ENCODE results near the gene NWD2.

NWD2 gene

DNA sequence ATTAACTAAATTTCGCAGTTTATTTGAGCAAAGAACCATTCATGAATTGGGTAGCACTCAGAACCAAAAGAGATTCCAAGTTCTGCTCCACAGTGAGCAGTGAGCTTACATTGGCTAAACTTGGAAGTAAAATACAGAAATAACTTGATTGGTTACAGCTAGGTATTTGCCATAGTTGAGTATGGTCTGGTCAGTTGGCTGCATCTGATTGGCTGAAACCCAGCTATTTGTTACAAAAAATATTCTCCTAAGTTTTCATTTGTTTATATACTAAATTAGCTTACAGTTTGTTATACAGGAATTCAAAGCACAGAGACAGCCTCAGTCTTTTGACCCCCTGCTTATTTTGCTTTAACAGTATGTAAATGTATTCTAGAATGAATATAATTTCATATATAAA lies 226.6 kb downstream of the NWD2 start:
- Histone ChIP-seq H3K36me3 (ENCODE audit: control insufficient read depth in 1 of 2, insufficient read depth in 2 of 2, low read depth in 1 of 2, low read length in 2 of 2) (no peaks in the 10 kb centered on the region), H3K9me3 (ENCODE audit: control insufficient read depth, low read length) (no peaks in the 10 kb centered on the region), H4K91ac (ENCODE audit: low read length) (no peak overlapping the region), H2AK5ac (ENCODE audit: low read length, severe bottlenecking) (no peak overlapping the region), H3K14ac (ENCODE audit: low read length in 2 of 2) (no peak overlapping the region), H2BK120ac (ENCODE audit: low read depth, low read length) (no peak overlapping the region), H2BK12ac (ENCODE audit: low read length in 2 of 2) (no peak overlapping the region), H4K8ac (ENCODE audit: low read length) (no peak overlapping the region), H3K4ac (ENCODE audit: low read depth in 1 of 2, low read length in 2 of 2) (no peak overlapping the region), H3K9ac (ENCODE audit: low read length) (no peak overlapping the region), H2BK5ac (ENCODE audit: low read depth, low read length, poor library complexity, severe bottlenecking) (no peak overlapping the region), H3K18ac (ENCODE audit: low read depth in 1 of 2, low read length in 2 of 2) (no peak overlapping the region), H2BK15ac (ENCODE audit: low read depth, poor library complexity, severe bottlenecking) (no peak overlapping the region), H3K23ac (ENCODE audit: low read length in 2 of 2) (no peak overlapping the region), H3K27me3 (ENCODE audit: control insufficient read depth in 1 of 2, insufficient read depth in 1 of 2, low read length in 2 of 2) (no peaks in the 10 kb centered on the region), H3K27ac (ENCODE audit: low read length, poor library complexity, severe bottlenecking) (no peak overlapping the region), H2AFZ (ENCODE audit: low read depth, low read length) (no peak overlapping the region), H3K79me1 (replicated peaks; ENCODE audit: low read length, poor library complexity, severe bottlenecking) (no peaks in the 10 kb centered on the region), H3K4me3 (ENCODE audit: insufficient read depth in 1 of 2, low read depth in 1 of 2, low read length in 2 of 2) (no peak overlapping the region), H3K4me2 (ENCODE audit: low read length, poor library complexity, severe bottlenecking) (no peak overlapping the region), H3K4me1 (ENCODE audit: control insufficient read depth, insufficient read depth, low read depth, low read length) (no peaks in the 10 kb centered on the region)
- no peak for DNase-seq
- 100% methylated on average over 1 of the region's 1 CpG for WGBS

DNA sequence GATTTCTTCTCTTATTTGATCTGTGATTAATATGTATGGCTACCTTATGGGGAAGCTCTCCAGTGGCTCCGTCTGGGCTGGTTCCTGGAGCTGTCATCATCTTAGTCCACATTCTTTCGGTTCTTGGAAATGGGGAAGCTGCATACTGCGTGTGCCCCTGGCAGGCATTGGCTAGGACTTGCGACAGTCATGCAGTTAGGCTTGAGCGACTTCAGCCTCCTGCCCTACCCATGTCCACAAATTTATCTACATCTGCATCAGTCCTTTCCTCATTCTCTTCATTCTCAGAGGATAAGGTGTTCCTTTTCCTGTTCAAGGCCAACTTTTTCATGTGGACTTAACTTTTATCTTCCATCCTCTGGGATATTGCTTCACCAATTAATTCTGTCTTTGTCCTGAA lies 227.4 kb downstream of the NWD2 start:
- Histone ChIP-seq H3K4me1 (ENCODE audit: control insufficient read depth, insufficient read depth, low read depth, low read length) (no peaks in the 10 kb centered on the region), H3K27ac (ENCODE audit: low read length, poor library complexity, severe bottlenecking) (no peak overlapping the region), H3K4me3 (ENCODE audit: insufficient read depth in 1 of 2, low read depth in 1 of 2, low read length in 2 of 2) (no peak overlapping the region), H3K9ac (ENCODE audit: low read length) (no peak overlapping the region), H2AFZ (ENCODE audit: low read depth, low read length) (no peak overlapping the region), H3K79me1 (replicated peaks; ENCODE audit: low read length, poor library complexity, severe bottlenecking) (no peaks in the 10 kb centered on the region), H2BK15ac (ENCODE audit: low read depth, poor library complexity, severe bottlenecking) (no peak overlapping the region), H3K36me3 (ENCODE audit: control insufficient read depth in 1 of 2, insufficient read depth in 2 of 2, low read depth in 1 of 2, low read length in 2 of 2) (no peaks in the 10 kb centered on the region), H4K8ac (ENCODE audit: low read length) (no peak overlapping the region), H3K4me2 (ENCODE audit: low read length, poor library complexity, severe bottlenecking) (no peak overlapping the region), H3K27me3 (ENCODE audit: control insufficient read depth in 1 of 2, insufficient read depth in 1 of 2, low read length in 2 of 2) (no peaks in the 10 kb centered on the region), H3K18ac (ENCODE audit: low read depth in 1 of 2, low read length in 2 of 2) (no peak overlapping the region), H3K9me3 (ENCODE audit: control insufficient read depth, low read length) (no peaks in the 10 kb centered on the region), H2BK12ac (ENCODE audit: low read length in 2 of 2) (no peak overlapping the region), H2BK120ac (ENCODE audit: low read depth, low read length) (no peak overlapping the region), H3K4ac (ENCODE audit: low read depth in 1 of 2, low read length in 2 of 2) (no peak overlapping the region), H2BK5ac (ENCODE audit: low read depth, low read length, poor library complexity, severe bottlenecking) (no peak overlapping the region), H2AK5ac (ENCODE audit: low read length, severe bottlenecking) (no peak overlapping the region), H3K14ac (ENCODE audit: low read length in 2 of 2) (no peak overlapping the region), H4K91ac (ENCODE audit: low read length) (no peak overlapping the region), H3K23ac (ENCODE audit: low read length in 2 of 2) (no peak overlapping the region)
- DNase-seq, result no peak
- 61% methylated on average over 5 of the region's 5 CpGs for WGBS

DNA sequence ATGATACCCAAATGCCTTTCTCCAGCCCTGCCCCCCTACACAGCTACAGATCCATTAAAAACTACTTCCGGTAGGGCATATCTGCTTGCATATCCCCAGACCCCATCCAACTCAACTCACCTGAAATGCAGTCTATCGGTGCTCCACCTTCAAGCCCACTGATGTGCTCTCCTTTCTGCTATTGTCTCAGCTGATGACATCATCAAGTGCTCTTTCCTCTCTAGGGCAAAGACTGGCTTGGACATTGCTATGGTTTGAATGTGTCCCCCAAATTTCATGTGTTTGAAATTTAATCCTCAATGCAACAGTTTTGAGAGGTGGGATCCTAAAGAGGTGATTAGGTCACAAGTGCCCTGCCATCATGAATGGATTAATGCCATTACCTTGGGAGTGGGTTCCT lies 229.3 kb downstream of the NWD2 start:
- no peaks in the 10 kb centered on the region for H3K4me1 ChIP-seq (ENCODE audit: control insufficient read depth, insufficient read depth, low read depth, low read length)
- no peak overlapping the region for H2BK5ac ChIP-seq (ENCODE audit: low read depth, low read length, poor library complexity, severe bottlenecking)
- no peak overlapping the region for H3K27ac ChIP-seq (ENCODE audit: low read length, poor library complexity, severe bottlenecking)
- 96% methylated on average over 2 of the region's 2 CpGs for WGBS
- no peak overlapping the region for H4K8ac ChIP-seq (ENCODE audit: low read length)
- H3K27me3 ChIP-seq (ENCODE audit: control insufficient read depth in 1 of 2, insufficient read depth in 1 of 2, low read length in 2 of 2), result no peaks in the 10 kb centered on the region
- H3K23ac ChIP-seq (ENCODE audit: low read length in 2 of 2), result no peak overlapping the region
- no peaks in the 10 kb centered on the region for H3K9me3 ChIP-seq (ENCODE audit: control insufficient read depth, low read length)
- H3K18ac ChIP-seq (ENCODE audit: low read depth in 1 of 2, low read length in 2 of 2), result no peak overlapping the region
- H2BK15ac ChIP-seq (ENCODE audit: low read depth, poor library complexity, severe bottlenecking), result no peak overlapping the region
- no peaks in the 10 kb centered on the region for H3K79me1 ChIP-seq (replicated peaks; ENCODE audit: low read length, poor library complexity, severe bottlenecking)
- no peak overlapping the region for H2BK120ac ChIP-seq (ENCODE audit: low read depth, low read length)
- H3K9ac ChIP-seq (ENCODE audit: low read length), result no peak overlapping the region
- no peak overlapping the region for H2AK5ac ChIP-seq (ENCODE audit: low read length, severe bottlenecking)
- H4K91ac ChIP-seq (ENCODE audit: low read length), result no peak overlapping the region
- H2BK12ac ChIP-seq (ENCODE audit: low read length in 2 of 2), result no peak overlapping the region
- no peak overlapping the region for H3K4ac ChIP-seq (ENCODE audit: low read depth in 1 of 2, low read length in 2 of 2)
- DNase-seq, result no peak
- no peak overlapping the region for H3K14ac ChIP-seq (ENCODE audit: low read length in 2 of 2)
- H2AFZ ChIP-seq (ENCODE audit: low read depth, low read length), result no peak overlapping the region
- H3K36me3 ChIP-seq (ENCODE audit: control insufficient read depth in 1 of 2, insufficient read depth in 2 of 2, low read depth in 1 of 2, low read length in 2 of 2), result no peaks in the 10 kb centered on the region
- no peak overlapping the region for H3K4me3 ChIP-seq (ENCODE audit: insufficient read depth in 1 of 2, low read depth in 1 of 2, low read length in 2 of 2)
- no peak overlapping the region for H3K4me2 ChIP-seq (ENCODE audit: low read length, poor library complexity, severe bottlenecking)

DNA sequence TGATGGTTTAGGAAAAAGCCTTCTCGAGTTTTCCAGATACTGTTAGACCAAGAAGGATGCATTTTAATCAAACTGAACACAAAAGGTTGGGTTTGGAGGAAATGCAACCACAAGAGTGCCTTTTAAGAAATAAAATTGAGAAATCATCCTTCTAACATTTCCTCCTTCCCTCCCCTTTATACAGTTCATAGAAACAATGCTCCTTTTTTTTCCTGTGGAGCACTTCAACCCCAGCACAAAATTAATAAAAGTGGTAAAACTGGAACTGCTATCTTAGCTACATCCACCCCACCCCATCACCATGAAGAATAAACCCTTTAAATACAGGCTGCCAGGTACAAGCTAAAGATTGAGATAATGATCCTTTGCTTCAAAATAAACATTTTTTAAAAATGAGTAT lies 230.5 kb downstream of the NWD2 start:
- H3K4me1 ChIP-seq (ENCODE audit: control insufficient read depth, insufficient read depth, low read depth, low read length), result no peaks in the 10 kb centered on the region
- H3K9ac ChIP-seq (ENCODE audit: low read length), result no peak overlapping the region
- H4K8ac ChIP-seq (ENCODE audit: low read length), result no peak overlapping the region
- no peaks in the 10 kb centered on the region for H3K9me3 ChIP-seq (ENCODE audit: control insufficient read depth, low read length)
- H4K91ac ChIP-seq (ENCODE audit: low read length), result no peak overlapping the region
- H3K27ac ChIP-seq (ENCODE audit: low read length, poor library complexity, severe bottlenecking), result no peak overlapping the region
- no peak overlapping the region for H3K4me3 ChIP-seq (ENCODE audit: insufficient read depth in 1 of 2, low read depth in 1 of 2, low read length in 2 of 2)
- no peak overlapping the region for H3K23ac ChIP-seq (ENCODE audit: low read length in 2 of 2)
- no peak overlapping the region for H2AFZ ChIP-seq (ENCODE audit: low read depth, low read length)
- no peak overlapping the region for H2BK120ac ChIP-seq (ENCODE audit: low read depth, low read length)
- H2BK15ac ChIP-seq (ENCODE audit: low read depth, poor library complexity, severe bottlenecking), result no peak overlapping the region
- 30% methylated on average over 1 of the region's 1 CpG for WGBS
- no peak overlapping the region for H2BK12ac ChIP-seq (ENCODE audit: low read length in 2 of 2)
- H3K79me1 ChIP-seq (replicated peaks; ENCODE audit: low read length, poor library complexity, severe bottlenecking), result no peaks in the 10 kb centered on the region
- no peak overlapping the region for H3K4me2 ChIP-seq (ENCODE audit: low read length, poor library complexity, severe bottlenecking)
- H2AK5ac ChIP-seq (ENCODE audit: low read length, severe bottlenecking), result no peak overlapping the region
- no peak overlapping the region for H2BK5ac ChIP-seq (ENCODE audit: low read depth, low read length, poor library complexity, severe bottlenecking)
- H3K18ac ChIP-seq (ENCODE audit: low read depth in 1 of 2, low read length in 2 of 2), result no peak overlapping the region
- no peaks in the 10 kb centered on the region for H3K36me3 ChIP-seq (ENCODE audit: control insufficient read depth in 1 of 2, insufficient read depth in 2 of 2, low read depth in 1 of 2, low read length in 2 of 2)
- no peak overlapping the region for H3K14ac ChIP-seq (ENCODE audit: low read length in 2 of 2)
- H3K27me3 ChIP-seq (ENCODE audit: control insufficient read depth in 1 of 2, insufficient read depth in 1 of 2, low read length in 2 of 2), result no peaks in the 10 kb centered on the region
- no peak overlapping the region for H3K4ac ChIP-seq (ENCODE audit: low read depth in 1 of 2, low read length in 2 of 2)
- DNase-seq, result no peak

Data from mesenchymal stem cell (in vitro differentiated cells and primary cell).